K562 (cell line): ENCODE data around the gene LCA5L. TPM values are rescaled to one million over a fixed set of nuclear protein-coding genes. Genes with fewer than 3 reads are reported as not detected.

ENCODE experiments used
- CEBPZ ChIP-seq: fragments of 150-350 bp; IDR thresholded peaks from 2 replicates; pipeline ENCODE4 v1.6.1; 2014; ENCODE audit warnings: low read depth, mild to moderate bottlenecking, low read length, borderline replicate concordance
- REST ChIP-seq, 2 experiments: fragments of 450-650 bp; formaldehyde crosslinking in 1 of 2; IDR thresholded peaks; 2 replicates each; pipeline versions ENCODE4 v1.4.0 to v1.6.1; 2014 to 2020; ENCODE audit warnings: mild to moderate bottlenecking in 2 of 2, borderline replicate concordance in 1 of 2, low read depth in 1 of 2
- RNF219 ChIP-seq: fragments of 250-450 bp; sonication (Bioruptor Pico); IDR thresholded peaks from 2 replicates; pipeline ENCODE4 v1.5.0; 2022; ENCODE audit warnings: mild to moderate bottlenecking
- ZFPM2 ChIP-seq: fragments of 250-450 bp; sonication (Bioruptor Pico); IDR thresholded peaks from 2 replicates; pipeline ENCODE4 v1.5.1; 2022; ENCODE audit warnings: mild to moderate bottlenecking
- polyA plus RNA-seq, 8 experiments: library from polyadenylated mRNA; depleted of rRNA in 4 of 8; stranded (reverse) in 5 of 8; unstranded in 3 of 8; fragments of >200 nt; fragmentation: Nextera tagmentation in 2 of 8; fragmentation: Illumina TruSeq in 1 of 8; extraction: Ambion mirVana in 2 of 8; extraction: Trizol in 1 of 8; gene quantifications; 2 replicates each; pipeline versions ENCODE4 v1.2.1 to v1.2.3, GENCODE V29; 2011 to 2014; ENCODE audit warnings: inconsistent platforms in 1 of 8, missing spikeins in 1 of 8
- total RNA-seq, 7 experiments: library from RNA; depleted of rRNA in 6 of 7; stranded (reverse); fragments of >200 nt in 6 of 7; fragmentation: Illumina TruSeq in 2 of 7; extraction: Trizol in 2 of 7; gene quantifications; 2 replicates each; pipeline versions ENCODE4 v1.2.1 to v1.2.3, GENCODE V29; 2011 to 2021; ENCODE audit warnings: low replicate concordance in 1 of 7
- TF ChIP-seq, protein P1 (sequence below): fragments of 450-650 bp; formaldehyde crosslinking; IDR thresholded peaks from 2 replicates; pipeline ENCODE4 v1.4.0; 2020; ENCODE audit warnings: mild to moderate bottlenecking, moderate library complexity

LCA5L gene
- total and polyA plus RNA-seq, 9 of the 15 experiments (the other 6 are each of a cell fraction or from before 2014, with no cell fraction given): 1.8 to 4.9 (median 3.8) TPM

DNA sequence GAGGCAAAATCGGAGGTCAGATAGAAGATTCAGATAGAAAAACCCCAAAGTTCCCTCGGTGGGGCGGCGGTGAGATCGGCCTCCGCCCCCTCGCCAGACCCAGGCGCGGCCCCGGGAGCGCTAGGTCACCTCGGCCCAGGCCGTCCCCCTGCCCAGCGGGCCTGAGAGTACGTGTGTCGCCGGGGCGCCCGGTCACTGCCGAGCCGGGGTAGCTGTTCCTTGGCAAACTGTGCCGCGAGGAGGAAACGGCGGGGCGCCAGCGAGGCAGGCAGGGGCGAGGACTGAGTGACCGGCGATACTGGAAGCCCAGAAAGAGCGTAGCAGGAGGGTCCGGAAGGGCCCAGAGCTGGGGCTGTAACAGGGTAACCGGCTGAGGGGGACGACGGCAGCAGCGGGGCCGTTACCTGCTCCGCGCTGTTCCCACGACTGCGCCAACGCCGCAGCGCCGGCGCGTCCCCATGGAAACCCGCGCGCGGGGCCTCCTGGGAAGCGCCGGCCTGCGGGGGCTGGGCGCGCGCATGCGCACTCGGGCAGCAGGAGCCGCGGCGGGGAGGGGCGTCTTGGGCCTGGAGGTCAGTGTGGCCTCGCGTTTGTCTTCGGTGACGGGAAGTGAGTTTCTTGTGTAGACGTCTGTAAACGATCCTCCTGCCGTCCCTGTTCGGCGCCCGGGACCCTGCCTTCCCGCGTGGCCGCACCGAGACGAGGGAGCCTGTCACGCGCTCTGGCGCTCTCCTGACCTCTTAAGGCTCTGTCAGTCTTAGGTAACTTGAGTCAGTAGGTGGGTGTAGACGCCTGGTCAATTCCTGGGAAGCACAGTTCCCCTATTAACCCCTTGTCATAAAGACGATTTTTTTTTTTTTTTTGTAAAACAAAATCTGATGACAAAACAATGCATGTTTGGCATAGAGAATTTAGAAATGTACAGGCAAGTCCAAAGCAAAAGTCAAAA is at the start of gene LCA5L (continued):
- TF ChIP-seq ZFPM2 (CRISPR knock-in tag) (no peak), REST (IDR thresholded peaks at IDR 0.05; ENCODE audit: borderline replicate concordance) (no peak), REST (CRISPR knock-in tag; IDR thresholded peaks at IDR 0.05; ENCODE audit: low read depth) (peak; percentile 42; the same call in 1 of the 2 replicates), CEBPZ (no peak), RNF219 (no peak)
- TF ChIP-seq, protein P1, sequence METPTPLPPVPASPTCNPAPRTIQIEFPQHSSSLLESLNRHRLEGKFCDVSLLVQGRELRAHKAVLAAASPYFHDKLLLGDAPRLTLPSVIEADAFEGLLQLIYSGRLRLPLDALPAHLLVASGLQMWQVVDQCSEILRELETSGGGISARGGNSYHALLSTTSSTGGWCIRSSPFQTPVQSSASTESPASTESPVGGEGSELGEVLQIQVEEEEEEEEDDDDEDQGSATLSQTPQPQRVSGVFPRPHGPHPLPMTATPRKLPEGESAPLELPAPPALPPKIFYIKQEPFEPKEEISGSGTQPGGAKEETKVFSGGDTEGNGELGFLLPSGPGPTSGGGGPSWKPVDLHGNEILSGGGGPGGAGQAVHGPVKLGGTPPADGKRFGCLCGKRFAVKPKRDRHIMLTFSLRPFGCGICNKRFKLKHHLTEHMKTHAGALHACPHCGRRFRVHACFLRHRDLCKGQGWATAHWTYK (CRISPR knock-in tag): peak; percentile 35; the same call in 1 of the 2 replicates
